Gastroesophageal sphincter (tissue), 4 donors: ENCODE measurements around the gene TRMT61A. TPM values are rescaled to one million over a fixed set of nuclear protein-coding genes. Genes with fewer than 3 reads are reported as not detected.

Experiments used
- ATAC-seq: fragments of 150-250 bp; one replicate; pipeline ENCODE4 v1.9.1; 2016; ENCODE audit warnings: mild to moderate bottlenecking, moderate library complexity
- H3K27ac ChIP-seq, 4 donors: fragments of 200-600 bp; sonication (generic) in 3 of 4; 1 replicate in 3 of 4; 2 replicates in 1 of 4; pipeline ENCODE4 v1.5.1; 2016 to 2019
- H3K27me3 ChIP-seq: fragments of 200-600 bp; sonication (generic); one replicate; pipeline ENCODE4 v1.5.1; 2019
- H3K36me3 ChIP-seq, 2 donors: fragments of 200-600 bp; sonication (generic); one replicate each; pipeline ENCODE4 v1.5.1; 2019; ENCODE audit warnings: control low read depth in 1 of 2
- H3K4me1 ChIP-seq, 3 donors: fragments of 200-600 bp; sonication (generic); 1 replicate in 2 of 3; 2 replicates in 1 of 3; pipeline ENCODE4 v1.5.1; 2016 to 2019; ENCODE audit warnings: control low read depth in 2 of 3
- H3K4me3 ChIP-seq, 2 donors: fragments of 200-600 bp; sonication (generic); one replicate each; pipeline ENCODE4 v1.5.1; 2019; ENCODE audit warnings: mild to moderate bottlenecking in 1 of 2, moderate library complexity in 1 of 2
- H3K9me3 ChIP-seq, 3 donors: fragments of 200-600 bp; sonication (generic); one replicate each; pipeline ENCODE4 v1.5.1; 2017 to 2019; ENCODE audit warnings: control low read depth in 2 of 3
- CTCF ChIP-seq, 4 experiments: fragments of 200-600 bp in 2 of 4; fragments of 450-650 bp in 2 of 4; sonication (generic) in 1 of 4; IDR thresholded peaks; one replicate each; pipeline ENCODE4 v1.5.1; 2017 to 2019; ENCODE audit warnings: antibody characterized with exemption in 4 of 4, mild to moderate bottlenecking in 2 of 4, moderate library complexity in 2 of 4
- EP300 ChIP-seq: sonication (generic); formaldehyde crosslinking; IDR thresholded peaks from one replicate; pipeline ENCODE4 v1.6.1; 2017; ENCODE audit warnings: antibody characterized with exemption, mild to moderate bottlenecking
- POLR2A ChIP-seq, 2 donors: fragments of 450-650 bp; IDR thresholded peaks; one replicate each; pipeline ENCODE4 v1.6.1; 2017; ENCODE audit warnings: antibody characterized with exemption in 2 of 2, mild to moderate bottlenecking in 2 of 2, moderate library complexity in 1 of 2
- POLR2AphosphoS5 ChIP-seq: sonication (generic); formaldehyde crosslinking; IDR thresholded peaks from one replicate; pipeline ENCODE4 v1.6.1; 2017; ENCODE audit warnings: antibody characterized with exemption
- WGBS, 2 donors: methylation state at CpG; one replicate each; pipeline ENCODE4 v1.1.5; 2018; ENCODE audit warnings: low coverage in 1 of 2; 5-methylcytosine and 5-hydroxymethylcytosine counted together
- total RNA-seq, 4 donors: library from RNA; depleted of rRNA; stranded (reverse); fragments of >200 nt; gene quantifications; one replicate each; pipeline ENCODE4 v1.1.0, GENCODE V29; 2016

The TRMT61A gene
- total RNA-seq, 4 donors from 2014 or later, result 22.5 to 45.2 (median 30.9) TPM

GRCh38 chr14:103533999-103534575, 5.1 kb downstream of the TRMT61A start:
- Histone ChIP-seq H3K27me3 (no peaks in the 10 kb centered on the region), H3K36me3 (peaks cover 0 to 59% of the 10 kb centered on the region in 2 donors), H3K4me3 (peak overlapping the region in 1 of 2 donors; percentile 45), H3K9me3 (no peaks in the 10 kb centered on the region), H3K4me1 (peaks cover 2 to 100% (median 64%) of the 10 kb centered on the region in 3 donors), H3K27ac (peak overlapping the region; percentile 78 to 96 (median 94))
- no peak for TF ChIP-seq EP300
- WGBS, 2 donors, result 80% methylated on average over 1 of the region's 25 CpGs; no CpG with 5 or more reads in 1 of the 2 donors
- ATAC-seq, result no peak

- Histone ChIP-seq H3K27me3 (no peaks in the 10 kb centered on the region), H3K9me3 (no peaks in the 10 kb centered on the region), H3K36me3 (peaks cover 0 to 59% of the 10 kb centered on the region in 2 donors), H3K4me1 (peaks cover 2 to 100% (median 68%) of the 10 kb centered on the region in 3 donors), H3K27ac (peak overlapping the region; percentile 78 to 96 (median 94)), H3K4me3 (no peak overlapping the region)
- ATAC-seq, result peak; percentile 69
- peak; percentile 57 for TF ChIP-seq POLR2AphosphoS5
- TF ChIP-seq CTCF (IDR thresholded peaks at IDR 0.05), result no peak
- 60% methylated on average over 1 of the region's 22 CpGs; no CpG with 5 or more reads in 1 of the 2 donors for WGBS, 2 donors
Observed at GRCh38 chr14:103534576-103535061, 5.6 kb downstream of the TRMT61A start.

- Histone ChIP-seq H3K27ac (peak overlapping the region; percentile 78 to 96 (median 94)), H3K4me3 (no peak overlapping the region), H3K4me1 (peaks cover 0 to 100% (median 66%) of the 10 kb centered on the region in 3 donors), H3K27me3 (no peaks in the 10 kb centered on the region), H3K9me3 (no peaks in the 10 kb centered on the region), H3K36me3 (peaks cover 0 to 56% of the 10 kb centered on the region in 2 donors)
- TF ChIP-seq EP300, result no peak
- peak; percentile 18 for TF ChIP-seq POLR2AphosphoS5
- no peak for TF ChIP-seq CTCF (IDR thresholded peaks at IDR 0.05)
- peak; percentile 11 to 21 for TF ChIP-seq POLR2A (IDR thresholded peaks at IDR 0.05)
- ATAC-seq, result peak; percentile 28
- WGBS, 2 donors, result no CpG with 5 or more reads among the region's 21 CpGs
Observed at GRCh38 chr14:103535081-103535890, 6.3 kb downstream of the TRMT61A start.

GRCh38 chr14:103535891-103536565, 7.0 kb downstream of the TRMT61A start:
- no peaks in the 10 kb centered on the region for H3K27me3 ChIP-seq
- H3K36me3 ChIP-seq, result peaks cover 0 to 48% of the 10 kb centered on the region in 2 donors
- H3K4me1 ChIP-seq, result peaks cover 2 to 100% (median 66%) of the 10 kb centered on the region in 3 donors
- WGBS, 2 donors, result 87% methylated on average over 3 of the region's 11 CpGs; no CpG with 5 or more reads in 1 of the 2 donors
- no peak for TF ChIP-seq EP300
- no peak for TF ChIP-seq CTCF (IDR thresholded peaks at IDR 0.05)
- TF ChIP-seq POLR2A (IDR thresholded peaks at IDR 0.05), result no peak
- no peak for TF ChIP-seq POLR2AphosphoS5
- no peaks in the 10 kb centered on the region for H3K9me3 ChIP-seq
- ATAC-seq, result no peak
- peak overlapping the region; percentile 78 to 96 (median 94) for H3K27ac ChIP-seq
- H3K4me3 ChIP-seq, result no peak overlapping the region

GRCh38 chr14:103536693-103537092, 7.7 kb downstream of the TRMT61A start:
- Histone ChIP-seq H3K27ac (peak overlapping the region; percentile 78 to 96 (median 94)), H3K4me3 (no peak overlapping the region), H3K36me3 (peaks cover 0 to 42% of the 10 kb centered on the region in 2 donors), H3K4me1 (peaks cover 9 to 100% (median 68%) of the 10 kb centered on the region in 3 donors), H3K27me3 (no peaks in the 10 kb centered on the region), H3K9me3 (no peaks in the 10 kb centered on the region)
- ATAC-seq, result no peak
- no CpG with 5 or more reads among the region's 9 CpGs for WGBS, 2 donors
- TF ChIP-seq POLR2A (IDR thresholded peaks at IDR 0.05), result no peak
- TF ChIP-seq POLR2AphosphoS5, result no peak
- TF ChIP-seq EP300, result no peak
- no peak for TF ChIP-seq CTCF (IDR thresholded peaks at IDR 0.05)
